Ovary (tissue), 9 donors: Measurements from ENCODE around the gene PRPSAP2. TPM values are rescaled to one million over a fixed set of nuclear protein-coding genes. Genes with fewer than 3 reads are reported as not detected.

Experiments used
- DNase-seq, 5 donors: peaks; one replicate each; pipeline ENCODE4 v3.0.0-alpha.2; 2019 to 2020
- H3K27ac ChIP-seq, 2 donors: fragments of 200-600 bp; one replicate each; pipeline versions ENCODE4 v1.5.1 to v1.8.0; 2019 to 2022
- H3K27me3 ChIP-seq: fragments of 200-600 bp; one replicate; pipeline ENCODE4 v1.8.0; 2022
- H3K36me3 ChIP-seq: fragments of 200-600 bp; sonication (generic); one replicate; pipeline ENCODE4 v1.5.1; 2019
- H3K4me1 ChIP-seq: one replicate; pipeline ENCODE4 v1.8.1; 2013; ENCODE audit warnings: mild to moderate bottlenecking, moderate library complexity; ENCODE audit not compliant: insufficient read depth
- H3K4me3 ChIP-seq: fragments of 200-600 bp; sonication (generic); one replicate; pipeline ENCODE4 v1.5.1; 2017
- H3K9me3 ChIP-seq, 2 donors: fragments of 200-600 bp in 1 of 2; sonication (generic) in 1 of 2; one replicate each; pipeline versions ENCODE4 v1.5.1 to v1.8.1; 2013 to 2019; ENCODE audit warnings: mild to moderate bottlenecking in 1 of 2, moderate library complexity in 1 of 2
- EP300 ChIP-seq: sonication (generic); formaldehyde crosslinking; IDR thresholded peaks from one replicate; pipeline ENCODE4 v1.6.1; 2017; ENCODE audit warnings: antibody characterized with exemption
- POLR2A ChIP-seq: fragments of 450-650 bp; IDR thresholded peaks from one replicate; pipeline ENCODE4 v1.6.1; 2017; ENCODE audit warnings: antibody characterized with exemption, mild to moderate bottlenecking, moderate library complexity
- WGBS, 3 donors: extraction: QIAGEN DNeasy Blood & Tissue Kit in 1 of 3; methylation state at CpG; one replicate each; pipeline versions ENCODE4 v1.1.5 to v1.1.7; 2013 to 2017; 5-methylcytosine and 5-hydroxymethylcytosine counted together
- intact Hi-C, 4 donors: fragments of 100-400 bp; cut with DNase I; formaldehyde crosslinking; loops; one replicate each; pipeline versions ENCODE4 v1.11.0 to v1.15.1; 2022 to 2023
- polyA plus RNA-seq, 2 donors: library from polyadenylated mRNA; stranded (reverse); fragments of 200-250 nt in 1 of 2; fragments of 350-450 nt in 1 of 2; fragmentation: Illumina TruSeq in 1 of 2; extraction: RNeasy Lipid Tissue Mini Kit (QIAGEN cat#74804) in 1 of 2; gene quantifications; one replicate each; pipeline ENCODE4 v1.2.3, GENCODE V29; 2013 to 2014
- total RNA-seq, 7 donors: library from RNA; depleted of rRNA in 2 of 7; stranded (reverse); fragments of >200 nt in 2 of 7; fragmentation: NEBNext Ultra II Directional in 3 of 7; extraction: Animal tissue kit (Norgen Biotek cat#: 25700) in 3 of 7; gene quantifications; one replicate each; pipeline versions ENCODE4 v1.1.0 to v1.2.4, GENCODE V29; 2016 to 2023
- TF ChIP-seq, protein P1 (sequence below), 3 donors: fragments of 450-650 bp in 2 of 3; fragments of 200-600 bp in 1 of 3; IDR thresholded peaks; one replicate each; pipeline versions ENCODE4 v1.5.1 to v1.8.0; 2016 to 2022; ENCODE audit warnings: antibody characterized with exemption in 3 of 3, mild to moderate bottlenecking in 1 of 3
- donor health status: DM: no; HTN: no; CAD: no; lungs with moderate emphysema.
- donor health status: DM: no; HTN: no; CAD: no.
- donor health status: Bipolar disorder and iron deficiency.
- donor health status: DM: yes; HTN: yes; CAD: no.
- donor health status: DM: no; HTN: no; CAD: no.
- donor health status: DM: yes; HTN: yes; CAD: no.

Gene PRPSAP2
- total and polyA plus RNA-seq, 9 donors: 25.2 to 44.7 (median 35.4) TPM

DNA sequence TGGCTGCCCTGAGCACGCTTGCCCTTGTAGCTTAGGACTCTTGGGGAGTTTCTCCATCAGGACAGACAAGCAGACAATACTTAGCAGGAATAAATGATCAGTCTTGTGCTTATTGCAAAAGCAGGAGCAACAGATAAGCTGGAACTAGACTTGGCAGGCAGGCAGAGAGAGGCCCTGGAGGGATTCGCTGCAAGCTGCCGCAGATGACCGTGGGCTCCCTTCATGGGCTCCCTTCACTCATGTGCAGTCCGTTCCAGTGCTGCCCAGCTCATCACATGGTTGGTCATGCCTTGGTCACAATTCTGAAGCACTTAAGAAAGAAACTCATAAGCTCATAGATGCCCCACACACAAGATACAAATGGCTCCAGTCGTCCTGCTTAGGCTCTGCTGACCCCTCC is 91.6 kb downstream of the PRPSAP2 start:
- H3K27me3 ChIP-seq: no peaks in the 10 kb centered on the region
- no peak overlapping the region for H3K4me3 ChIP-seq
- no peaks in the 10 kb centered on the region for H3K36me3 ChIP-seq
- no peaks in the 10 kb centered on the region for H3K9me3 ChIP-seq
- TF ChIP-seq POLR2A: no peak
- TF ChIP-seq, protein P1, sequence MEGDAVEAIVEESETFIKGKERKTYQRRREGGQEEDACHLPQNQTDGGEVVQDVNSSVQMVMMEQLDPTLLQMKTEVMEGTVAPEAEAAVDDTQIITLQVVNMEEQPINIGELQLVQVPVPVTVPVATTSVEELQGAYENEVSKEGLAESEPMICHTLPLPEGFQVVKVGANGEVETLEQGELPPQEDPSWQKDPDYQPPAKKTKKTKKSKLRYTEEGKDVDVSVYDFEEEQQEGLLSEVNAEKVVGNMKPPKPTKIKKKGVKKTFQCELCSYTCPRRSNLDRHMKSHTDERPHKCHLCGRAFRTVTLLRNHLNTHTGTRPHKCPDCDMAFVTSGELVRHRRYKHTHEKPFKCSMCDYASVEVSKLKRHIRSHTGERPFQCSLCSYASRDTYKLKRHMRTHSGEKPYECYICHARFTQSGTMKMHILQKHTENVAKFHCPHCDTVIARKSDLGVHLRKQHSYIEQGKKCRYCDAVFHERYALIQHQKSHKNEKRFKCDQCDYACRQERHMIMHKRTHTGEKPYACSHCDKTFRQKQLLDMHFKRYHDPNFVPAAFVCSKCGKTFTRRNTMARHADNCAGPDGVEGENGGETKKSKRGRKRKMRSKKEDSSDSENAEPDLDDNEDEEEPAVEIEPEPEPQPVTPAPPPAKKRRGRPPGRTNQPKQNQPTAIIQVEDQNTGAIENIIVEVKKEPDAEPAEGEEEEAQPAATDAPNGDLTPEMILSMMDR (IDR thresholded peaks at IDR 0.05): no peak
- no peak for TF ChIP-seq EP300
- H3K27ac ChIP-seq: peak overlapping the region in 1 of 2 donors; percentile 62
- 12 to 24% (median 21%) methylated on average over 6 of the region's 6 CpGs for WGBS, 3 donors
- peaks cover 2% of the 10 kb centered on the region for H3K4me1 ChIP-seq
- DNase-seq: peak in 3 of 5 donors; percentile 59 to 67 (median 65)
- intact Hi-C loops: no loop called here

DNA sequence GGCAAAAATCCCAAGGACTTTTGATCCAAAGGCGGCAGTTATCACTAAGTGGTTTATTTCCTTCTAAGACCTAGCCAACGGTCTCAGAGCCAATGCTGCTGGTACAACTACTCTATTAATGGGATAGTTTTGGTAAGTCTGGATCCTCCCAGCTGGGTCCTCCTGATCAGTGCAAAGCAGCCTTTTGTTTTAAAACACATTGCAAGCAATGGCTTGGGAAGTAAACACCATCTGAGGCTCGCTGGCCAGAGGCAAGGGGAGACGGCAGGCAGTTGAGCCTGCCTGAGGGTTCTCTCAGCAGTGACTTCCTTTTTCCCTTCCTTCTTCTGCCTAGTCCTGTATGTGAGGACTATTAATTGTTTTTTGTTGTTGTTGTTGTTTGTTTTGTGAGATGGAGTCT is 92.4 kb downstream of the PRPSAP2 start:
- H3K9me3 ChIP-seq: no peaks in the 10 kb centered on the region
- DNase-seq: no peak
- H3K4me1 ChIP-seq: peaks cover 2% of the 10 kb centered on the region
- H3K27ac ChIP-seq: peak overlapping the region in 1 of 2 donors; percentile 62
- intact Hi-C loops: no loop called here
- no peaks in the 10 kb centered on the region for H3K27me3 ChIP-seq
- H3K36me3 ChIP-seq: no peaks in the 10 kb centered on the region
- H3K4me3 ChIP-seq: no peak overlapping the region
- TF ChIP-seq EP300: no peak
- TF ChIP-seq POLR2A: no peak
- TF ChIP-seq, protein P1 (IDR thresholded peaks at IDR 0.05): no peak
- 5 to 13% (median 9%) methylated on average over 4 of the region's 4 CpGs for WGBS, 3 donors

DNA sequence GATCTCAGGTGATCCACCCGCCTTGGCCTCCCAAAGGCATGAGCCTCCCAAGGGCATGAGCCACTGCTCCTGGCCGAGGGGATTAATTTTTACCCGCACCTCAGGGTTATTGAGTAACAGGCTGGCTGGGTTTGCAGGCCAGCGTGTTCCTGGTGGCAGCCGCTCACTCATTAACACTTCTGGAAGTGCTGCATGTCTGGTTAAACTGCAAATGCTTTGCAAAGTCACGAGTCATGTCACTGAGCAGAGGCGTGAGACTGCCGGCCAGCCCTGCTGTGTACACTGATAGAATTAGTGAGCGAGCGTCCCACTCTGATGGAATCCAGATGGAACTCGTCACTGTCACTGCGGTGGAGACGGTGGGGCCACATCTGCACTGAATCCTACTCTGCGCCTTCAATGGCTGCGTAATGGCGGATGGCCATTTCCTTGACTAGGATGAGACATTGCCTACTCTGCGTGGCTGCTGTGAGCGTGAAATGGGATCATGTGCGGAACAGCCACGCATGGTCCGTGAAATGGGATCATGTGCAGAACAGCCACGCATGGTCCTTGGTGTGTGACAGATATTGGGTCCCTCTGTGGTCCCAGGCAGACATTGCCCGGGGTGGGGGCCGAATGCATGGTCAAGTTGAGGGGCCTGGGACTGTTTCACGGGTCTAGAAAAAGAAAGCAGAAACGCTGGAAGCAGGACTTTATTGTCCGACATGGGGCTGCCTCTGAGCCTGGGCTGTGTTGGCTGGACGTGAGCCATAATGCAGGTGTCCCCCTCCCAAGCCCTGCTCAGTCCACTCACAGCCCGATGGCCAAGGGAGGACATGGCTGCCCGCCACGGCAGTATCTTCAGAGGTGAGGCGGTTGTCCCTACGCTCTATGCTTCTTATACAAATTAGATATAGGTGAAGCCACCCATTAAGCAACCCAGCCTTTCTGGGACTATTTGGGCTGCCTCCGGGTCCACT is 93.3 kb downstream of the PRPSAP2 start:
- H3K9me3 ChIP-seq: no peaks in the 10 kb centered on the region
- 82 to 87% (median 87%) methylated on average over 34 of the region's 34 CpGs for WGBS, 3 donors
- no peak for DNase-seq
- H3K27me3 ChIP-seq: no peaks in the 10 kb centered on the region
- no peak overlapping the region for H3K4me3 ChIP-seq
- H3K36me3 ChIP-seq: no peaks in the 10 kb centered on the region
- peak overlapping the region in 1 of 2 donors; percentile 62 for H3K27ac ChIP-seq
- peaks cover 2% of the 10 kb centered on the region for H3K4me1 ChIP-seq
- TF ChIP-seq, protein P1 (IDR thresholded peaks at IDR 0.05): no peak
- TF ChIP-seq EP300 (no peak), POLR2A (no peak)
- intact Hi-C loops: no loop called here

DNA sequence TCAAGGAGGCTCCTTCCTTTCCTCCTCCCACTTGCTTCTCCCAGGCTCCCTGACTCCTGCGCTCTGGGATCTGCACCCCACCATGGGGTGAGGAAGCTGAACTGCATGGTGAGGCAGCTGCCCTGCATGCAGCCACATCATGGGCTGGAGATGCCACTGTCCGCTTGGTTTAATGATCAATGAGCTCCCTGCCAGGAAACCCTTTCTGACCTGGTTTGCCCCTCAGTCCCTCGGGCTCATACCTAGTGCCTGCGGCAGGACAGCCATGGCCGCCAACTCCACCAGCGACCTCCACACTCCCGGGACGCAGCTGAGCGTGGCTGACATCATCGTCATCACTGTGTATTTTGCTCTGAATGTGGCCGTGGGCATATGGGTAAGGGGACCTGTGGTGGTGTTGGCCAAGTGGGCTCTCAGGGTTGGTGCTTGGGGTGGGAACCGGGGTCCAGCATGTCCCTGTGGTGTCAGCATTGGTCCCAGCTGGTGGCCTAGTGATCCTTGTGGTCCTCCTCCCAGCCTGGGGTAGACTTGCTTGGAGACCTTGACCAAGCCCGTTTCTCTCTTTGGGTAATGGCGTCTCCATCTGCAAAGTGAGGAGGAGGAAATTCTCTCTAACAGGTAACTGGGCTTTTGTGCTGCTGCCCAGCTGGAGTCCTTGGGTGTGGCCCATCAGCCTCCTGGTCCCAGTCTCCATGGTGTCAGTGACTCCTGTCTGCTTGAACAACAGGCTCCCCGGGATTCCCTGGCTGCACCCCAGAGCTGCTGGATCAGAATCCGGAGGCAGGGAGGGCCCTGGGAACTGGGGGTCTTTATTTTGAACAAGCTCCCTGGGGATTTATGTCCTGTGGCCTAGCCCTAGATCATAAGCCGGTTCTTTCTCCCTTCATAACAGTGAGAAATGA is 94.3 kb downstream of the PRPSAP2 start, which contains the start of gene SLC5A10:
Gene SLC5A10, plus strand, starts transcription at position 225 of the 902 bp plus-strand sequence. Its CDS starts 41 bp downstream, at position 266.
- intact Hi-C loops: no loop called here
- Histone ChIP-seq H3K9me3 (no peaks in the 10 kb centered on the region), H3K27ac (no peak within 1 kb of the TSS), H3K4me3 (no peak within 1 kb of the TSS), H3K36me3 (no peaks in the 10 kb centered on the region), H3K4me1 (peaks cover 2% of the 10 kb centered on the region), H3K27me3 (no peaks in the 10 kb centered on the region)
- no peak for DNase-seq
- 84 to 90% (median 85%) methylated on average over 16 to 17 of the region's 17 CpGs for WGBS, 3 donors
- TF ChIP-seq EP300 (no peak), POLR2A (no peak)
- TF ChIP-seq, protein P1 (IDR thresholded peaks at IDR 0.05): no peak
